Dedifferentiated amniotic fluid mesenchymal stem cell (primary cell): ENCODE data around the gene ANTXR2.

Experiments
- DNase-seq: peaks from one replicate; pipeline ENCODE4 v3.0.0-alpha.2; 2016; ENCODE audit errors: extremely low spot score

ANTXR2 gene

GRCh38 chr4:80069837-80070731, 2.9 kb downstream of the ANTXR2 start:
- DNase-seq, result no peak

GRCh38 chr4:80069108-80069836, 3.8 kb downstream of the ANTXR2 start:
- DNase-seq, result no peak

DNA sequence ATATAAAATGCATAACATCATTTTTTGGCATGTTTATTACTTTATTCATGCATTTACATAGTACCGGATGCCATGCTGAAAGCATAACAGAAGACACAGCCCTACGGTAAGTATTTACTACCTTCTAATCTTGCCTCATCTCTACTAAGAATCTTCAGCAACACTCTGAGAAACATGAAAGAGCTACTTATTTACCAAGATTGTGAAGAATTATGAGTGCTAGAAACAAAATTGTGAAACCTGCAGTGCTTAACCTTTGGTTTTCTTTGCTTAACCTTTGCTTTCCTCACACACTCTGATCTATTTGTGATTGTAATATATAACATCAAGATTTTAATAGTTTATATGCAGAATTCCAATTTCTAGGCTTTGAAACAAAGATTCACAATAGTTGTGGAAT, 7.4 kb downstream of the ANTXR2 start:
- DNase-seq, result no peak

- DNase-seq, result no peak
Measured at GRCh38 chr4:80062527-80062926, 10.5 kb downstream of the ANTXR2 start.

GRCh38 chr4:80060804-80061203, 12.2 kb downstream of the ANTXR2 start:
- DNase-seq, result no peak

DNA sequence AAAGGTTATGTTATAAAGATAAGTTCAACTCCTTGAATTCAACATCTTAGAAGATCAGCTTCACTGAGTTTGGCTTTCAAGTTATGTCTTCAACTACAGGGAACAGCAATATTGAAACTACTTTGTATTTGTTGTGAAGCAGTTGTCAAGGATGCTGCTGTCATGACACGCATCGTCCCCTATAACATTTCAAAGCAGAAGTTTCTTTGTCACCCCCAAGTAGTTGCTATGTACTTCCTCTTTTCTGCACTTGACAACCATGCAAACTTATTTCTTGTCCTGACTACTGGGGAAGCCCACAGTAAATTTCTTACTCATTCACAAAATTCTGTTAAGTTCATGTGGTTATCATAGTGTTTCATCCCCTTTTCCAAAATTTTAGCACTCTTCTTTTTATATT, 14.3 kb downstream of the ANTXR2 start:
- no peak for DNase-seq

DNA sequence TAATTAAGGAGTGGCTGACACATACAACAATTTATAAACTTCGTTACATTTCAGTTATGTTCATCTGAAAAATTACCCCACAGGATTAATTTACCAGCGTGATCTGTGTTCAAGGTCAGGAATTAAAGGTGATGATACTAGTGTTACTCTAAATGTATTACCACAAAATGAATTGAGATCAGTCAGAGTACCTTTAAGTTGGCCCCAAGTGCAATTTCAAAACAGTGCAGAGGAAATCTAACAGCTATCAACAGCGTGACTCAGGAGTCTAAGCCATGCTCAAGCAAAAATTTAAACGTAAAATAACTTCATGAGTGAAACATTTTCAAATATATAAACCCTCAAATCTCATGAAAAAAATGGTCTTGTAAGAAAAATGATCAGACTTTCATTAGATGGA, 18.7 kb downstream of the ANTXR2 start:
- no peak for DNase-seq

DNA sequence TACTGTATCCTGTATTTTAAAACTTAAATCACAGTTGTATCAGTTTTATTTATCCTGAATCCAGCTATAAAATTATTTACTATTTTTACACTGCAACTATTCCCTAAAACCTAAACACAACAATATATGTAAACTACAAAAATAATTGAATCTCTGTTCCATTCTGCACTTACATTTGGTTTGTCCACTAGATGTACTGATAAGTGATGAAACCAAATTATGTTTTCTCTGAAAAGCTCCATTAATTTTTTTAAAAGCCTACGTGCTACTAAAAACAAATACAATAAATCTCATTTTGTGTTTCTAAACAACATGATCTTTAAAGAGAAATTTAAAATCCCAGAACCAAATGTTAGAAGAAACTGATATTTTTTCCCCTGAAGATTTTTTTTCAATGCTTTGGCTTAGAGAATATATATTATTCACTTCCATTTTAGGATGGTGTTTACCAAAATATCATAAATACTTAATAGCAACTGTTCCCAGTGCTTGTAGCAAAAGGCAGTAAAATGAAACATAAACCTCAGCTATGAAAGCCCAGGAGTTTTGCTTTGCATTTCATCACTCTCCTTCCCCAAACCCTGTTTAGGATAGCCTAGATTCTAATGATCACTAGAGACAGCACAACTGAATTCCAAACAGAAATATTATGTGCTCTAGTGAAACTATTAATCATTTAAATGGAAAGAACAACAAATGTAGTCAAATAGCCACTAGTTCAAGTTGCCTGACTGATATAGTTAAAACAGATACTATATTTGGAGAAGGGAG, 19.7 kb downstream of the ANTXR2 start:
- DNase-seq, result peak; percentile 81

- no peak for DNase-seq
Measured at GRCh38 chr4:80049813-80050534, 23.1 kb downstream of the ANTXR2 start.

- no peak for DNase-seq
Measured at GRCh38 chr4:80049402-80049801, 23.6 kb downstream of the ANTXR2 start.

- peak; percentile 68 for DNase-seq
Measured at GRCh38 chr4:80045786-80046185, 27.2 kb downstream of the ANTXR2 start.

DNA sequence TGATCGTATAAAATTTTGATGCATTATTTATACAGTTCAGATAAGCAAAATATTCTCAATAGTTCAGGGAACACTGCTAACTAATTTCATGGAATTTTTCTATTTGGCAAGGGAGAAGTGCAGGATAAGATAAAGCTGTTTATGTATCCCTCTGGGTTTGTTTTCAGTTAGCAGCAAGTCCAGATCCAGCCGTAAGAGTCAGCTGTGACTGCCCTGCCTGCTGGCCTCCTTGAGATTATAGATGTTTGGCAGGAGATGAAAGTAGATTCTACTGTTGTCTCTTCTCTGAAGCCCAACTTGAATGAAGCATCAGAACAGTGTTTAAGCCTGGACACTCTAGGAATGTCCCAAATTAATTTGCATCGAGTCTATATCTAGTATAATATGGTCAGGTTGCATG, 29.5 kb downstream of the ANTXR2 start:
- no peak for DNase-seq

- DNase-seq, result no peak
Measured at GRCh38 chr4:80042821-80043220, 30.2 kb downstream of the ANTXR2 start.

- no peak for DNase-seq
Measured at GRCh38 chr4:80037864-80038263, 35.2 kb downstream of the ANTXR2 start.

GRCh38 chr4:80036949-80037685, 35.9 kb downstream of the ANTXR2 start:
- DNase-seq, result peak; percentile 90

DNA sequence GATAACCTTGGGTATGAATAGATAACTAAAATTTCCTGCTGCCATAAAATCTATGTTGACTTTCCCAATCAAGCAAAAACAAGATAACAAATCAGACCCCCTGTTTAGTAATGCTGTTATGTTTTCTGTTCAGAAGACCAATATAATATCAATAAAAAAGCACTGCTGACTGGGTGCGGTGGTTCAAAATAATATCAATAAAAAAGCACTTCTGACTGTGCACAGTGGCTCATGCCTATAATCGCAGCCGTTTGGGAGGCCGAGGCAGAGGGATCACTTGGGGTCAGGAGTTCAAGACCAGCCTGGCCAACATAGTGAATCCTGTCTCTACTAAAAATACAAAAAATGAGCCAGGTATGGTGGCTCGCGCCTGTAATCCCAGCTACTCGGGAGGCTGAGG, 36.7 kb downstream of the ANTXR2 start:
- no peak for DNase-seq

DNA sequence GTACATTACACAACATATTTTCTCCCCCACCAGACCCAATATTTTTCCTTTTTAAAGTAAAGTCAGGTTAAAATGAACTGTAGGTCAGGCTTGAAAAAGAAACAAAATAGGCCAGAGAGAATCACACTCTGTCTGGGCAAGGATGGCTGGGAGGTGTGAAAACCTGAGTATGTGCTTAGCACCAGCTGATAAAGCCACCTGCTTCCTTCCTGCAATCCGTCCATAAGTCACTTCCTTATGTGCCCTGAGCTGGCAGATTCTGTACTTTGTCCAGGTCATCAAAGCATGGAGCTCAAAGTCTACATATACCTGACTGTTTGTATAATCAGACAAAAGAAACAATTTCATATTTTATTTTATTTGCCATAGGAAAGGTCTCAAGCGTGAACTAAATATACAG, 37.7 kb downstream of the ANTXR2 start:
- no peak for DNase-seq

DNA sequence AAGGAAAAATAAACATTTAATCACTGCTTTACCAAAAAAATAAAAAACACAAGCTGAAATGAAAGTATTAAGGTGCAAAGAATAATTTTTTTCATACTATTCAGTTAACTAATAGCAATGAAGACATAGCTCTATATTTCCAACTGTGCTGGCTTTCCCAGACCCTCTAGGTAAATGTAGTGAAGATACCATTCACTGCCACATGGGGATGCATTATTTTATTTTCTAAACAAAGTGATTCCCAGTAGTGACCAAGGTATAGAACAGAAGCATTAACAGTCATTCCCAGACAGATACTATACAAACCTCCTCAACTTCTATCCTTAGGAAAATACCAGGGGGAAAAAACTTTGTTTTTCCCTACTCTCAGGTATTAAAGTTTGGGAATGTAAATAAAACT, 39.4 kb downstream of the ANTXR2 start:
- no peak for DNase-seq

GRCh38 chr4:80029364-80029763, 43.7 kb downstream of the ANTXR2 start:
- no peak for DNase-seq

- DNase-seq, result no peak
Measured at GRCh38 chr4:80027611-80028010, 45.4 kb downstream of the ANTXR2 start.

GRCh38 chr4:80026100-80026499, 46.9 kb downstream of the ANTXR2 start:
- DNase-seq, result no peak
